HepG2 (cell line): ENCODE data around the gene RCOR1. TPM values are rescaled to one million over a fixed set of nuclear protein-coding genes. Genes with fewer than 3 reads are reported as not detected.
A peak's percentile ranks its signal among the peaks of the same experiment; 100 is the strongest.

ENCODE experiments used
- ATAC-seq: fragments of 200-7000 bp; cut with Tn5 transposase; 3 replicates; pipeline ENCODE4 v1.9.1; 2020; ENCODE audit warnings: mild to moderate bottlenecking, moderate library complexity
- BruUV-seq: library from RNA; stranded (reverse); fragments of 400-500 nt; replicated peaks from 2 replicates; lab custom pipeline; 2021; lab: Mats Ljungman, UMichigan
- CTCF ChIA-PET: fragments of 300-600 bp; formaldehyde crosslinking; extraction: SDS; loops from one replicate; lab custom pipeline; 2021; ENCODE audit warnings: low total read pairs, inconsistent platforms, low intra/inter-chr PET ratio; lab: Yijun Ruan, JAX
- POLR2A ChIA-PET: fragments of 350-600 bp; sonication (Branson Sonifier 250); formaldehyde crosslinking; loops from one replicate; lab custom pipeline; 2020; ENCODE audit warnings: antibody characterized with exemption, inconsistent platforms; lab: Yijun Ruan, JAX
- DNase-seq: peaks from one replicate; pipeline ENCODE4 v3.0.0-alpha.2; 2015; ENCODE audit warnings: low spot score
- FAIRE-seq: peaks from 3 replicates; lab custom pipeline; 2011; peaks lifted over from hg19 to GRCh38; lab: Jason Lieb, UNC
- H2AFZ ChIP-seq: one replicate; pipeline ENCODE4 v1.6.1; 2011; ENCODE audit warnings: low read length, inconsistent platforms
- H3K27ac ChIP-seq: fragments of 300-600 bp; 3 replicates; pipeline ENCODE4 v1.8.0; 2011; ENCODE audit warnings: mixed run types, mild to moderate bottlenecking, mixed read lengths, low read length, inconsistent platforms; ENCODE audit not compliant: insufficient read depth; ENCODE audit errors: extremely low read length
- H3K27me3 ChIP-seq, 2 experiments: fragments of 200-600 bp in 1 of 2; 2 replicates in 1 of 2; 3 replicates in 1 of 2; pipeline versions ENCODE4 v1.6.0 to v1.8.0; 2011; ENCODE audit warnings: low read length in 2 of 2, mild to moderate bottlenecking in 2 of 2, moderate library complexity in 2 of 2, inconsistent platforms in 1 of 2; ENCODE audit not compliant: insufficient read depth in 2 of 2, control insufficient read depth in 1 of 2
- H3K36me3 ChIP-seq, 2 experiments: fragments of 200-600 bp in 1 of 2; replicated peaks in 1 of 2; 2 replicates in 1 of 2; 3 replicates in 1 of 2; pipeline versions ENCODE4 v1.5.1 to v1.8.0; 2011; ENCODE audit warnings: low read length in 2 of 2, inconsistent platforms in 1 of 2; ENCODE audit not compliant: insufficient read depth in 2 of 2, control insufficient read depth in 1 of 2
- H3K4me1 ChIP-seq: 2 replicates; pipeline ENCODE4 v1.5.1; 2012; ENCODE audit warnings: low read length, inconsistent platforms; ENCODE audit not compliant: insufficient read depth
- H3K4me2 ChIP-seq: 2 replicates; pipeline ENCODE4 v1.6.0; 2011; ENCODE audit warnings: low read depth, low read length, inconsistent platforms
- H3K4me3 ChIP-seq, 3 experiments: fragments of 200-600 bp in 1 of 3; sonication (generic), shearing (Covaris generic) in 1 of 3; replicated peaks in 1 of 3; 2 replicates each; pipeline ENCODE4 v1.5.1; 2011 to 2016; ENCODE audit warnings: low read length in 3 of 3, inconsistent platforms in 2 of 3, low read depth in 2 of 3, mild to moderate bottlenecking in 2 of 3, control low read depth in 1 of 3, mixed read lengths in 1 of 3; ENCODE audit not compliant: insufficient read depth in 1 of 3
- H3K79me2 ChIP-seq: one replicate; pipeline ENCODE4 v1.6.1; 2011; ENCODE audit warnings: low read length, inconsistent platforms; ENCODE audit not compliant: insufficient read depth
- H3K9ac ChIP-seq: 2 replicates; pipeline ENCODE4 v1.6.0; 2011; ENCODE audit warnings: mild to moderate bottlenecking, low read depth, low read length, inconsistent platforms; ENCODE audit not compliant: insufficient read depth
- H3K9me3 ChIP-seq: 2 replicates; pipeline ENCODE4 v1.5.1; 2012; ENCODE audit warnings: mild to moderate bottlenecking, low read length
- H4K20me1 ChIP-seq: 2 replicates; pipeline ENCODE4 v1.6.0; 2011; ENCODE audit warnings: inconsistent platforms, mild to moderate bottlenecking, low read length, moderate library complexity; ENCODE audit not compliant: insufficient read depth
- AGO1 ChIP-seq: fragments of 200-400 bp; formaldehyde crosslinking; IDR thresholded peaks from 2 replicates; pipeline ENCODE4 v1.6.1; 2017; ENCODE audit warnings: mild to moderate bottlenecking, low read depth, low read length, moderate library complexity; ENCODE audit not compliant: poor library complexity, severe bottlenecking
- FOXA1 ChIP-seq, 2 experiments: fragments of 450-650 bp in 1 of 2; sonication (generic) in 1 of 2; formaldehyde crosslinking in 1 of 2; IDR thresholded peaks; 2 replicates each; pipeline versions ENCODE4 v1.4.0 to v1.6.1; 2016 to 2020; ENCODE audit warnings: missing genetic modification reagents in 1 of 2
- FOXA3 ChIP-seq: IDR thresholded peaks from 2 replicates; pipeline ENCODE4 v1.6.1; 2016; ENCODE audit warnings: missing genetic modification reagents, missing compliant biosample characterization
- FOXK1 ChIP-seq: sonication (generic); formaldehyde crosslinking; IDR thresholded peaks from 2 replicates; pipeline ENCODE4 v1.4.0; 2020; ENCODE audit warnings: low read depth, missing genetic modification reagents, borderline replicate concordance
- NR2F2 ChIP-seq: IDR thresholded peaks from 2 replicates; pipeline ENCODE4 v1.6.1; 2012; ENCODE audit warnings: low read depth, inconsistent platforms, borderline replicate concordance
- RAD21 ChIP-seq: fragments of 450-650 bp; formaldehyde crosslinking; IDR thresholded peaks from 2 replicates; pipeline ENCODE4 v1.5.0; 2020; ENCODE audit warnings: mild to moderate bottlenecking
- SMC3 ChIP-seq: IDR thresholded peaks from 2 replicates; pipeline ENCODE4 v1.6.1; 2011; ENCODE audit warnings: low read length, improper control_type of control experiment
- STAG1 ChIP-seq: sonication (generic); formaldehyde crosslinking; IDR thresholded peaks from 2 replicates; pipeline ENCODE4 v1.4.0; 2020; ENCODE audit warnings: missing genetic modification reagents
- WGBS: methylation state at CpG from one replicate; pipeline ENCODE4 v1.1.6; 2017; ENCODE audit warnings: low lambda C conversion rate; 5-methylcytosine and 5-hydroxymethylcytosine counted together
- in situ Hi-C: cut with HindIII; loops from 2 replicates; pipeline ENCODE4 v1.10.0; 2017; ENCODE audit warnings: low pct_unique_long_range_greater_than_20kb; ENCODE audit not compliant: extremely low pct_ligation_motif_present
- intact Hi-C: fragments of 100-400 bp; cut with micrococcal nuclease; formaldehyde crosslinking; loops from one replicate; pipeline ENCODE4 v1.10.0; 2022; ENCODE audit not compliant: unreplicated experiment
- polyA plus RNA-seq, 8 experiments: library from polyadenylated mRNA; depleted of rRNA in 3 of 8; stranded (reverse) in 7 of 8; unstranded in 1 of 8; fragments of >200 nt; fragmentation: Illumina TruSeq in 4 of 8; extraction: Trizol in 4 of 8; gene quantifications; 2 replicates each; pipeline versions ENCODE4 v1.2.1 to v1.2.3, GENCODE V29; 2011 to 2016; ENCODE audit warnings: low read depth in 4 of 8, missing spikeins in 1 of 8, mixed read lengths in 1 of 8; ENCODE audit not compliant: insufficient read depth in 1 of 8
- total RNA-seq, 5 experiments: library from RNA; depleted of rRNA; stranded (reverse); fragments of >200 nt; fragmentation: Illumina TruSeq; extraction: Trizol; gene quantifications; 2 replicates each; pipeline ENCODE4 v1.2.3, GENCODE V29; 2016; ENCODE audit warnings: low read depth in 1 of 5
- TF ChIP-seq, protein P1 (sequence below): sonication (generic); formaldehyde crosslinking; IDR thresholded peaks from 2 replicates; pipeline ENCODE4 v1.4.0; 2020; ENCODE audit warnings: mild to moderate bottlenecking, low read depth, missing genetic modification reagents
- TF ChIP-seq, protein P2 (sequence below): sonication (generic); formaldehyde crosslinking; IDR thresholded peaks from 2 replicates; pipeline ENCODE4 v1.8.1; 2023; ENCODE audit warnings: mild to moderate bottlenecking, moderate library complexity, missing genetic modification reagents
- TF ChIP-seq, protein P3 (sequence below): sonication (generic); formaldehyde crosslinking; IDR thresholded peaks from 2 replicates; pipeline ENCODE4 v1.5.0; 2020; ENCODE audit warnings: mild to moderate bottlenecking, missing genetic modification reagents, moderate library complexity
- TF ChIP-seq, protein P4 (sequence below): sonication (generic); formaldehyde crosslinking; IDR thresholded peaks from 2 replicates; pipeline ENCODE4 v1.9.0; 2021; ENCODE audit warnings: missing genetic modification reagents, borderline replicate concordance

Gene RCOR1
- total and polyA plus RNA-seq, 2 of the 13 experiments (the other 11 are each of a cell fraction or from before 2014, with no cell fraction given): 10.2 to 11.1 TPM

DNA sequence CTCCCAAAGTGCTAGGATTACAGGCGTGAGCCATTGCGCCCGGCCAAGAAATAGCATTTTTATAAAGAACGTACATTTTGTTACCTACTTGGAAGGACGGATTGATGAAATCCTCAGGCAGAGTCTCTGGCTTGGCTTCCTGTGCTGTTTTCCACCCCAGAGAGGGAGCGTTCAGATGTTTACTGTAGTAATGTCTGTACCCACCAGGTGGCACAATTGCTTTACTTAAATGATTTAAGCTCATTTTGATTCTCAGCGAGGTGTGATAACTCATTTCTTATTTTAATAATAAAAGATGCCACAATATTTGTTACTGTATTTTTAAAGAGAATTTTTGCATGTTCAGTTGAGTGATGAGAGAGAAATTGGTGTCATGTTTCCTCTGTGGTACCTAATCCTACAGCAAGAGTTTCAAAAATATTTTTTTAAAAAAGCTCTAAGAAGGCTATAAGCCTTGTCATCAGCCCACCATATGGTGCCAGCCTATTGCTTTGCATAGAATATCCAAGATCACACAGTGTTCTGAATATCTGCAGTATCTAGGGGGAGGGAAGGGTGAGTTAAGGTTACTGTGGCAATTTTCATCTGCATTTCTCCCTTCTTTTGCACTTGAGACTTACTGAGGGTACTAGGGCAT, 102.2 kb downstream of the RCOR1 start:
- peak; percentile 70 for DNase-seq
- Histone ChIP-seq H4K20me1 (peaks cover 31% of the 10 kb centered on the region), H3K9ac (no peak overlapping the region), H3K4me3 (no peak overlapping the region), H3K27ac (no peak overlapping the region), H3K27me3 (no peaks in the 10 kb centered on the region), H3K4me2 (no peak overlapping the region), H3K9me3 (no peaks in the 10 kb centered on the region), H3K79me2 (peaks cover 59% of the 10 kb centered on the region), H3K4me1 (peaks cover 74% of the 10 kb centered on the region), H2AFZ (no peak overlapping the region), H3K36me3 (peaks cover 0 to 4% of the 10 kb centered on the region in 2 experiments; a peak in 1 of 5 replicates)
- FAIRE-seq: peak; percentile 83
- POLR2A ChIA-PET: interaction anchor here (0.8 to 1.0 kb wide), 3 partner anchors 11 to 380 kb away, joined by 3 to 4 read pairs (median 4); no protein-coding TSS in a partner anchor
- in situ Hi-C loops: loop anchor here (10.0 kb wide), 1 partner anchor 220 kb away; no protein-coding TSS in a partner anchor
- CTCF ChIA-PET: interaction anchor here (1.2 kb wide), 1 partner anchor 78 kb away, joined by 3 read pairs; no protein-coding TSS in a partner anchor
- TF ChIP-seq AGO1: no peak
- peak; percentile 78 for TF ChIP-seq STAG1 (CRISPR knock-in tag)
- peak; percentile 56; the same call in 1 of the 2 replicates for TF ChIP-seq RAD21 (CRISPR knock-in tag)
- TF ChIP-seq, protein P1, sequence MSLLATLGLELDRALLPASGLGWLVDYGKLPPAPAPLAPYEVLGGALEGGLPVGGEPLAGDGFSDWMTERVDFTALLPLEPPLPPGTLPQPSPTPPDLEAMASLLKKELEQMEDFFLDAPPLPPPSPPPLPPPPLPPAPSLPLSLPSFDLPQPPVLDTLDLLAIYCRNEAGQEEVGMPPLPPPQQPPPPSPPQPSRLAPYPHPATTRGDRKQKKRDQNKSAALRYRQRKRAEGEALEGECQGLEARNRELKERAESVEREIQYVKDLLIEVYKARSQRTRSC: no peak
- peak; percentile 47 for TF ChIP-seq SMC3
- TF ChIP-seq, protein P2, sequence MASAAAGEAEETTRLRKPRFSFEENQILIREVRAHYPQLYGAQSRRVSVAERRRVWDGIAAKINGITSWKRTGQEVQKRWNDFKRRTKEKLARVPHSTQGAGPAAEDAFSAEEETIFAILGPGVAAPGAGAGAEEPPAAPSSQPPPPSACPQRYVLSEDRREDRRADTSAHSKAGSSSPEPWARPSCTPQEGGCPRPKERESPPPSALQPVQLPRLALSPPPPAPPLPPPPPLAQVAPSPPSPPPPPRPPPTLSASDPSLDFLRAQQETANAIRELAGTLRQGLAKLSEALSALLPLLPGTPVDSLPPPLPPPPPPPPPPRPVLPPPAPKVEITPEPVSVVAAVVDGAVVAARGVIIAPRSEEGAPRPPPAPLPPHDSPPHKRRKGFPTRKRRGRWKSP (CRISPR knock-in tag): peak; percentile 31; the same call in 1 of the 2 replicates
- TF ChIP-seq, protein P3, sequence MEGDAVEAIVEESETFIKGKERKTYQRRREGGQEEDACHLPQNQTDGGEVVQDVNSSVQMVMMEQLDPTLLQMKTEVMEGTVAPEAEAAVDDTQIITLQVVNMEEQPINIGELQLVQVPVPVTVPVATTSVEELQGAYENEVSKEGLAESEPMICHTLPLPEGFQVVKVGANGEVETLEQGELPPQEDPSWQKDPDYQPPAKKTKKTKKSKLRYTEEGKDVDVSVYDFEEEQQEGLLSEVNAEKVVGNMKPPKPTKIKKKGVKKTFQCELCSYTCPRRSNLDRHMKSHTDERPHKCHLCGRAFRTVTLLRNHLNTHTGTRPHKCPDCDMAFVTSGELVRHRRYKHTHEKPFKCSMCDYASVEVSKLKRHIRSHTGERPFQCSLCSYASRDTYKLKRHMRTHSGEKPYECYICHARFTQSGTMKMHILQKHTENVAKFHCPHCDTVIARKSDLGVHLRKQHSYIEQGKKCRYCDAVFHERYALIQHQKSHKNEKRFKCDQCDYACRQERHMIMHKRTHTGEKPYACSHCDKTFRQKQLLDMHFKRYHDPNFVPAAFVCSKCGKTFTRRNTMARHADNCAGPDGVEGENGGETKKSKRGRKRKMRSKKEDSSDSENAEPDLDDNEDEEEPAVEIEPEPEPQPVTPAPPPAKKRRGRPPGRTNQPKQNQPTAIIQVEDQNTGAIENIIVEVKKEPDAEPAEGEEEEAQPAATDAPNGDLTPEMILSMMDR (CRISPR knock-in tag): peak; percentile 75
- 0 out of 2 replicates have a peak, but pooled peaks have one; percentile 33 for TF ChIP-seq FOXK1
- TF ChIP-seq, protein P4, sequence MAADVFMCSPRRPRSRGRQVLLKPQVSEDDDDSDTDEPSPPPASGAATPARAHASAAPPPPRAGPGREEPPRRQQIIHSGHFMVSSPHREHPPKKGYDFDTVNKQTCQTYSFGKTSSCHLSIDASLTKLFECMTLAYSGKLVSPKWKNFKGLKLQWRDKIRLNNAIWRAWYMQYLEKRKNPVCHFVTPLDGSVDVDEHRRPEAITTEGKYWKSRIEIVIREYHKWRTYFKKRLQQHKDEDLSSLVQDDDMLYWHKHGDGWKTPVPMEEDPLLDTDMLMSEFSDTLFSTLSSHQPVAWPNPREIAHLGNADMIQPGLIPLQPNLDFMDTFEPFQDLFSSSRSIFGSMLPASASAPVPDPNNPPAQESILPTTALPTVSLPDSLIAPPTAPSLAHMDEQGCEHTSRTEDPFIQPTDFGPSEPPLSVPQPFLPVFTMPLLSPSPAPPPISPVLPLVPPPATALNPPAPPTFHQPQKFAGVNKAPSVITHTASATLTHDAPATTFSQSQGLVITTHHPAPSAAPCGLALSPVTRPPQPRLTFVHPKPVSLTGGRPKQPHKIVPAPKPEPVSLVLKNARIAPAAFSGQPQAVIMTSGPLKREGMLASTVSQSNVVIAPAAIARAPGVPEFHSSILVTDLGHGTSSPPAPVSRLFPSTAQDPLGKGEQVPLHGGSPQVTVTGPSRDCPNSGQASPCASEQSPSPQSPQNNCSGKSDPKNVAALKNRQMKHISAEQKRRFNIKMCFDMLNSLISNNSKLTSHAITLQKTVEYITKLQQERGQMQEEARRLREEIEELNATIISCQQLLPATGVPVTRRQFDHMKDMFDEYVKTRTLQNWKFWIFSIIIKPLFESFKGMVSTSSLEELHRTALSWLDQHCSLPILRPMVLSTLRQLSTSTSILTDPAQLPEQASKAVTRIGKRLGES (CRISPR knock-in tag): no peak
- TF ChIP-seq FOXA3 (CRISPR knock-in tag): peak; percentile 50
- no peak for TF ChIP-seq NR2F2
- TF ChIP-seq FOXA1 (IDR thresholded peaks at IDR 0.05): no peak
- peak; percentile 60; the same call in 1 of the 2 replicates for TF ChIP-seq FOXA1 (CRISPR knock-in tag; IDR thresholded peaks at IDR 0.05)
- ATAC-seq: peak; percentile 27; the same call in 2 of the 3 replicates
- WGBS: 34% methylated on average over 7 of the region's 7 CpGs
- intact Hi-C loops: loop anchor here (5.0 kb wide), 2 partner anchors 78 to 228 kb away; partner anchors contain the start of gene AMN
- no TSS peak for BruUV-seq
